Activated CD4-positive, alpha-beta T cell treated with anti-CD3 and anti-CD28 coated beads for 36 hours (primary cell): ENCODE results near the gene TYW5. TPM values are rescaled to one million over a fixed set of nuclear protein-coding genes. Genes with fewer than 3 reads are reported as not detected.

Experiments used
- ATAC-seq: fragments of 200-7000 bp; cut with Tn5 transposase; one replicate; pipeline ENCODE4 v1.10.0; 2021; ENCODE audit warnings: mild to moderate bottlenecking, moderate library complexity
- CTCF ChIA-PET: fragments of 350-600 bp; sonication (Branson Sonifier 250); formaldehyde crosslinking; loops from one replicate; lab custom pipeline; 2021; ENCODE audit warnings: antibody characterized with exemption; lab: Charles Lee
- POLR2A ChIA-PET: fragments of 350-600 bp; sonication (Branson Sonifier 250); formaldehyde crosslinking; loops from one replicate; lab custom pipeline; 2021; ENCODE audit warnings: antibody characterized with exemption, inconsistent platforms; lab: Charles Lee
- DNase-seq: peaks from one replicate; pipeline ENCODE4 v3.0.0-alpha.2; 2020
- H3K27ac Mint-ChIP-seq: one replicate; pipeline ENCODE4 v1.8.0; 2021; ENCODE audit warnings: mixed read lengths
- H3K27me3 Mint-ChIP-seq: one replicate; pipeline ENCODE4 v1.8.0; 2021; ENCODE audit warnings: mixed read lengths
- H3K36me3 Mint-ChIP-seq: one replicate; pipeline ENCODE4 v1.8.0; 2021; ENCODE audit warnings: low read depth, mixed read lengths
- H3K4me1 Mint-ChIP-seq: one replicate; pipeline ENCODE4 v1.8.0; 2021; ENCODE audit warnings: mixed read lengths
- H3K4me3 Mint-ChIP-seq: one replicate; pipeline ENCODE4 v1.8.0; 2021; ENCODE audit warnings: mild to moderate bottlenecking, moderate library complexity, mixed read lengths
- H3K9me3 Mint-ChIP-seq: one replicate; pipeline ENCODE4 v1.8.0; 2021; ENCODE audit warnings: low read depth, mixed read lengths
- intact Hi-C, 2 experiments: fragments of 100-400 bp; cut with DNase I in 1 of 2; cut with micrococcal nuclease in 1 of 2; formaldehyde crosslinking; loops; one replicate each; pipeline versions ENCODE4 v1.14.2 to v1.15.1; 2022 to 2024; cut with DNase I, micrococcal nuclease
- total RNA-seq, 2 experiments: library from RNA; stranded (reverse); gene quantifications; one replicate each; pipeline ENCODE4 v1.2.3, GENCODE V29; 2021

The TYW5 gene
- total RNA-seq, 2 experiments from 2014 or later = 9.6 to 10.1 TPM

- peaks cover 13% of the 10 kb centered on the region for H3K4me1 Mint-ChIP-seq
- H3K27me3 Mint-ChIP-seq = no peaks in the 10 kb centered on the region
- no peak for DNase-seq
- ATAC-seq = no peak
- H3K9me3 Mint-ChIP-seq = no peaks in the 10 kb centered on the region
- H3K36me3 Mint-ChIP-seq = peaks cover 5% of the 10 kb centered on the region
- peak overlapping the region; percentile 17 for H3K27ac Mint-ChIP-seq
- H3K4me3 Mint-ChIP-seq = no peak overlapping the region
- intact Hi-C loops = no loop called here
- POLR2A ChIA-PET = no interaction called here
- CTCF ChIA-PET = interaction anchor here (0.7 to 1.6 kb wide), 9 partner anchors 11 to 763 kb away, joined by 3 to 6 read pairs (median 3); no protein-coding TSS in a partner anchor
These were observed 18.4 kb upstream of the TYW5 start for GRCh38 chr2:199973703-199974102.

- POLR2A ChIA-PET = no interaction called here
- no peak overlapping the region for H3K4me3 Mint-ChIP-seq
- no peaks in the 10 kb centered on the region for H3K4me1 Mint-ChIP-seq
- no peak overlapping the region for H3K27ac Mint-ChIP-seq
- H3K36me3 Mint-ChIP-seq = peaks cover 5% of the 10 kb centered on the region
- CTCF ChIA-PET = no interaction called here
- no peaks in the 10 kb centered on the region for H3K9me3 Mint-ChIP-seq
- H3K27me3 Mint-ChIP-seq = no peaks in the 10 kb centered on the region
- intact Hi-C loops = no loop called here
- DNase-seq = no peak
- ATAC-seq = no peak
These were observed 16.9 kb upstream of the TYW5 start for GRCh38 chr2:199972088-199972626.

GRCh38 chr2:199968126-199968525, 12.8 kb upstream of the TYW5 start:
- CTCF ChIA-PET = interaction anchor here (1.2 kb wide), 1 partner anchor 27 kb away, joined by 4 read pairs; no protein-coding TSS in a partner anchor
- Mint-ChIP-seq H3K27ac (no peak overlapping the region), H3K4me1 (no peaks in the 10 kb centered on the region), H3K36me3 (peaks cover 13% of the 10 kb centered on the region), H3K9me3 (no peaks in the 10 kb centered on the region), H3K4me3 (no peak overlapping the region), H3K27me3 (no peaks in the 10 kb centered on the region)
- POLR2A ChIA-PET = no interaction called here
- ATAC-seq = no peak
- intact Hi-C loops = no loop called here
- DNase-seq = no peak

- intact Hi-C loops = no loop called here
- Mint-ChIP-seq H3K36me3 (peaks cover 20% of the 10 kb centered on the region), H3K4me3 (no peak overlapping the region), H3K27ac (no peak overlapping the region), H3K4me1 (peaks cover 6% of the 10 kb centered on the region), H3K27me3 (no peaks in the 10 kb centered on the region), H3K9me3 (no peaks in the 10 kb centered on the region)
- CTCF ChIA-PET = interaction anchor here (1.1 to 1.2 kb wide), 2 partner anchors 15 to 26 kb away, joined by 3 to 4 read pairs; no protein-coding TSS in a partner anchor
- DNase-seq = no peak
- no peak for ATAC-seq
- POLR2A ChIA-PET = interaction anchor here (0.6 kb wide), 1 partner anchor 20 kb away, joined by 3 read pairs; no protein-coding TSS in a partner anchor
These were observed 11.7 kb upstream of the TYW5 start for GRCh38 chr2:199966976-199967375.

- ChIA-PET CTCF (no interaction called here), POLR2A (no interaction called here)
- intact Hi-C loops = no loop called here
- H3K36me3 Mint-ChIP-seq = peaks cover 25% of the 10 kb centered on the region
- H3K4me3 Mint-ChIP-seq = no peak overlapping the region
- H3K27ac Mint-ChIP-seq = no peak overlapping the region
- ATAC-seq = no peak
- no peak for DNase-seq
- no peaks in the 10 kb centered on the region for H3K27me3 Mint-ChIP-seq
- H3K9me3 Mint-ChIP-seq = no peaks in the 10 kb centered on the region
- peaks cover 9% of the 10 kb centered on the region for H3K4me1 Mint-ChIP-seq
These were observed 11.1 kb upstream of the TYW5 start for GRCh38 chr2:199966405-199966804.

- ChIA-PET CTCF (interaction anchor here (2.9 kb wide), 1 partner anchor 18 kb away, joined by 6 read pairs; no protein-coding TSS in a partner anchor), POLR2A (no interaction called here)
- peaks cover 24% of the 10 kb centered on the region for H3K4me1 Mint-ChIP-seq
- H3K9me3 Mint-ChIP-seq = no peaks in the 10 kb centered on the region
- no peak overlapping the region for H3K4me3 Mint-ChIP-seq
- ATAC-seq (peak; percentile 73), DNase-seq (no peak)
- H3K27me3 Mint-ChIP-seq = no peaks in the 10 kb centered on the region
- H3K27ac Mint-ChIP-seq = peak overlapping the region; percentile 65
- intact Hi-C loops = no loop called here
- H3K36me3 Mint-ChIP-seq = peaks cover 46% of the 10 kb centered on the region
These were observed 6.9 kb upstream of the TYW5 start for GRCh38 chr2:199962203-199962602.

- ChIA-PET POLR2A (no interaction called here), CTCF (interaction anchor here (0.6 to 0.7 kb wide), 2 partner anchors 181 to 554 kb away, joined by 3 read pairs; no protein-coding TSS in a partner anchor)
- no peaks in the 10 kb centered on the region for H3K27me3 Mint-ChIP-seq
- no peaks in the 10 kb centered on the region for H3K9me3 Mint-ChIP-seq
- H3K36me3 Mint-ChIP-seq = peaks cover 39% of the 10 kb centered on the region
- no peak for DNase-seq
- peak overlapping the region; percentile 24 for H3K4me3 Mint-ChIP-seq
- no peak for ATAC-seq
- peaks cover 46% of the 10 kb centered on the region for H3K4me1 Mint-ChIP-seq
- no peak overlapping the region for H3K27ac Mint-ChIP-seq
- intact Hi-C loops = loop anchor here in 1 of 2 experiments (5.0 to 10.0 kb wide), 2 partner anchors 907 to 1004 kb away; partner anchors contain the start of genes CLK1 and ORC2
These were observed 2.7 kb upstream of the TYW5 start for GRCh38 chr2:199958014-199958413.

GRCh38 chr2:199956062-199956380, 730 bp upstream of the TYW5 start:
- H3K27ac Mint-ChIP-seq = peak overlapping the region; percentile 95
- ChIA-PET POLR2A (no interaction called here), CTCF (no interaction called here)
- DNase-seq = no peak
- intact Hi-C loops = loop anchor here in 1 of 2 experiments (5.0 to 10.0 kb wide), 2 partner anchors 909 to 1006 kb away; partner anchors contain the start of genes CLK1 and ORC2
- no peaks in the 10 kb centered on the region for H3K9me3 Mint-ChIP-seq
- ATAC-seq = no peak
- peaks cover 49% of the 10 kb centered on the region for H3K4me1 Mint-ChIP-seq
- peaks cover 24% of the 10 kb centered on the region for H3K36me3 Mint-ChIP-seq
- peak overlapping the region; percentile 99 for H3K4me3 Mint-ChIP-seq
- H3K27me3 Mint-ChIP-seq = no peaks in the 10 kb centered on the region

- intact Hi-C loops = loop anchor here (1.0 to 10.0 kb wide), 5 partner anchors 44 to 1007 kb away; partner anchors contain the start of genes C2orf69 (in 2 of the 2), BZW1 (in 1 of the 2), CLK1 (in 1 of the 2) and FTCDNL1 (in 1 of the 2)
- POLR2A ChIA-PET = interaction anchor here (0.7 kb wide), 1 partner anchor 104 kb away, joined by 4 read pairs; no protein-coding TSS in a partner anchor
- Mint-ChIP-seq H3K36me3 (peaks cover 19% of the 10 kb centered on the region), H3K4me3 (peak overlapping the region; percentile 99), H3K27me3 (no peaks in the 10 kb centered on the region), H3K9me3 (no peaks in the 10 kb centered on the region), H3K4me1 (peaks cover 55% of the 10 kb centered on the region), H3K27ac (peak overlapping the region; percentile 95)
- ATAC-seq (peak; percentile 45), DNase-seq (no peak)
- CTCF ChIA-PET = interaction anchor here (0.8 to 1.1 kb wide), 2 partner anchors 14 to 43 kb away, joined by 3 read pairs; no protein-coding TSS in a partner anchor
These were observed 318 bp downstream of the TYW5 start for GRCh38 chr2:199955007-199955338.

- no peak overlapping the region for H3K27ac Mint-ChIP-seq
- intact Hi-C loops = loop anchor here in 1 of 2 experiments (10.0 kb wide), 1 partner anchor 914 kb away; the partner anchor contains the start of gene CLK1
- ChIA-PET POLR2A (no interaction called here), CTCF (no interaction called here)
- peaks cover 20% of the 10 kb centered on the region for H3K36me3 Mint-ChIP-seq
- H3K4me3 Mint-ChIP-seq = no peak overlapping the region
- DNase-seq = no peak
- H3K27me3 Mint-ChIP-seq = no peaks in the 10 kb centered on the region
- no peak for ATAC-seq
- H3K4me1 Mint-ChIP-seq = peaks cover 39% of the 10 kb centered on the region
- no peaks in the 10 kb centered on the region for H3K9me3 Mint-ChIP-seq
These were observed 4.3 kb downstream of the TYW5 start for GRCh38 chr2:199951023-199951422.

- intact Hi-C loops = loop anchor here in 1 of 2 experiments (10.0 kb wide), 1 partner anchor 914 kb away; the partner anchor contains the start of gene CLK1
- POLR2A ChIA-PET = no interaction called here
- ATAC-seq (no peak), DNase-seq (peak; percentile 13)
- CTCF ChIA-PET = interaction anchor here (0.6 to 1.1 kb wide), 2 partner anchors 11 to 35 kb away, joined by 3 to 5 read pairs; no protein-coding TSS in a partner anchor
- Mint-ChIP-seq H3K27ac (peak overlapping the region; percentile 73), H3K27me3 (no peaks in the 10 kb centered on the region), H3K36me3 (peaks cover 20% of the 10 kb centered on the region), H3K4me3 (no peak overlapping the region), H3K9me3 (no peaks in the 10 kb centered on the region), H3K4me1 (peaks cover 39% of the 10 kb centered on the region)
These were observed 4.9 kb downstream of the TYW5 start for GRCh38 chr2:199950396-199950795.
